Heart left ventricle (tissue), 16 donors: ENCODE data around the gene PSG6. TPM values are rescaled to one million over a fixed set of nuclear protein-coding genes. Genes with fewer than 3 reads are reported as not detected.
A peak's percentile ranks its signal among the peaks of the same experiment; 100 is the strongest.
"Not testable (repeated sequence)": the region's sequence is repeated elsewhere in the genome, so short reads cannot be mapped to it uniquely, and the experiment has no call there.

Experiments
- ATAC-seq, 4 donors: fragments of 200-7000 bp; cut with Tn5 transposase; one replicate each; pipeline ENCODE4 v1.9.1; 2020 to 2022; ENCODE audit warnings: moderate library complexity in 4 of 4, mild to moderate bottlenecking in 3 of 4, moderate number of reproducible peaks in 1 of 4
- DNase-seq, 5 donors: peaks; one replicate each; pipeline ENCODE4 v3.0.0-alpha.2; 2020
- H3K27ac ChIP-seq, 12 donors: fragments of 200-600 bp; sonication (generic) in 4 of 12; one replicate each; pipeline versions ENCODE4 v1.5.0 to v1.8.0; 2016 to 2022; ENCODE audit warnings: mild to moderate bottlenecking in 2 of 12
- H3K27me3 ChIP-seq, 9 donors: fragments of 200-600 bp; sonication (generic) in 2 of 9; one replicate each; pipeline versions ENCODE4 v1.5.1 to v1.8.0; 2016 to 2022; ENCODE audit warnings: mild to moderate bottlenecking in 3 of 9
- H3K36me3 ChIP-seq, 9 donors: fragments of 200-600 bp; sonication (generic) in 2 of 9; one replicate each; pipeline versions ENCODE4 v1.5.0 to v1.8.0; 2018 to 2022; ENCODE audit warnings: mild to moderate bottlenecking in 2 of 9
- H3K4me1 ChIP-seq, 12 donors: fragments of 200-600 bp; sonication (generic) in 4 of 12; one replicate each; pipeline versions ENCODE4 v1.5.0 to v1.8.0; 2016 to 2022; ENCODE audit warnings: mild to moderate bottlenecking in 3 of 12
- H3K4me3 ChIP-seq, 12 donors: fragments of 200-600 bp; sonication (generic) in 4 of 12; one replicate each; pipeline versions ENCODE4 v1.5.0 to v1.8.0; 2017 to 2022; ENCODE audit warnings: mild to moderate bottlenecking in 9 of 12, moderate library complexity in 4 of 12
- H3K9me3 ChIP-seq, 12 donors: fragments of 200-600 bp; sonication (generic) in 4 of 12; one replicate each; pipeline versions ENCODE4 v1.5.0 to v1.8.0; 2016 to 2022; ENCODE audit warnings: mild to moderate bottlenecking in 1 of 12
- POLR2A ChIP-seq, 2 donors: fragments of 450-650 bp; IDR thresholded peaks; one replicate each; pipeline ENCODE4 v1.6.1; 2017; ENCODE audit warnings: antibody characterized with exemption in 2 of 2, mild to moderate bottlenecking in 2 of 2, moderate library complexity in 2 of 2
- WGBS, 4 donors: extraction: QIAGEN DNeasy Blood & Tissue Kit in 2 of 4; methylation state at CpG; one replicate each; pipeline versions ENCODE4 v1.1.5 to v1.1.7; 2013 to 2018; 5-methylcytosine and 5-hydroxymethylcytosine counted together
- intact Hi-C, 10 donors: fragments of 100-400 bp; cut with DNase I; formaldehyde crosslinking; loops; one replicate each; pipeline versions ENCODE4 v1.11.1 to v1.14.2; 2022
- polyA plus RNA-seq, 2 donors: library from polyadenylated mRNA; stranded (reverse); fragments of 200-250 nt; gene quantifications; one replicate each; pipeline ENCODE4 v1.2.3, GENCODE V29; 2013
- total RNA-seq, 9 donors: library from RNA; depleted of rRNA in 2 of 9; stranded (reverse); fragments of >200 nt in 2 of 9; fragmentation: NEBNext Ultra II Directional in 3 of 9; extraction: Animal tissue kit (Norgen Biotek cat#: 25700) in 3 of 9; gene quantifications; one replicate each; pipeline versions ENCODE4 v1.1.0 to v1.2.4, GENCODE V29; 2016 to 2023
- TF ChIP-seq, protein P1 (sequence below), 12 donors: fragments of 200-600 bp; sonication (generic) in 4 of 12; IDR thresholded peaks; one replicate each; pipeline versions ENCODE4 v1.5.0 to v1.8.0; 2018 to 2022; ENCODE audit warnings: antibody characterized with exemption in 12 of 12, mild to moderate bottlenecking in 5 of 12
- donor health status: ischemic (EF 13 %, LVEDD 7.1; RV severe dilation, severe dysfunction).
- donor health status: healthy with polysubstance abuse.
- donor health status: DM: no; HTN: yes; CAD: no.
- donor health status: DM: no; HTN: no; CAD: no.
- donor health status: ischemic (EF 25% LVEDD 6.9; RV normal size, moderate dysfunction).
- donor health status: ischemic (EF 25% LVEDD 5.7; RV mildly dilated, moderate dysfunction).
- donor health status: healthy.
- donor health status: DM: yes; HTN: yes; CAD: no.
- donor health status: ischemic (EF 35%, LVEDD 5.7; RV mildly dilated, moderate dysfunction).
- donor health status: nonischemic (EF 11% LVEDD 7.7; RV severe dilation, severe dysfunction).
- donor health status: DM: yes; HTN: yes; CAD: no.
- donor health status: PGD.
- donor health status: ischemic (EF 29% LVEDD 5.4; RV normal size, mild dysfunction).
- donor health status: nonischemic (EF 23%, LVEDD 6.1; RV moderate dilation, normal function).

PSG6 gene
- total and polyA plus RNA-seq, 11 donors, result not detected

DNA sequence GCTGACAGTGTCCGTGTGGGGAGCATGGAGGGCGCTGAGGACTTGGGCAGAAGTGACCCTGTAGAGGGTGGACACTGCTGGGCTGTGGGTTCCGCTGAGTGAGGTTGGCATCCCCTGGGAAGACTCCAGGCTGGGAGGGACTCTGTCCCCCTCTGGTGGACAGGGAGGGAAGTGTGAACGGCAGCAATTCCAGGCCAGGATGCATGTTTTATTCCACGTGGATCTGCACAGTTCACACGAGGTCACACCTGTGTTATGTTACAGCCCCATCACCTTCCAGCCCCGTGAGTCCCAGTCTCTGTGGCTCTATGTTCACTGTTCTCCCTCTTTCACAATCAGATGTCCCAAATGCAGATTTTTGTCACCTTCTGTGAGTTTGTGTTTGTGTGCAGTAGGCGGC lies 36.4 kb downstream of the PSG6 start:
- intact Hi-C loops, result loop anchor here in 2 of 10 donors (10.0 kb wide), 1 partner anchor 86 kb away; no protein-coding TSS in a partner anchor
- WGBS, 4 donors, result 57 to 64% (median 62%) methylated on average over 8 of the region's 8 CpGs
- not testable (repeated sequence) for DNase-seq

DNA sequence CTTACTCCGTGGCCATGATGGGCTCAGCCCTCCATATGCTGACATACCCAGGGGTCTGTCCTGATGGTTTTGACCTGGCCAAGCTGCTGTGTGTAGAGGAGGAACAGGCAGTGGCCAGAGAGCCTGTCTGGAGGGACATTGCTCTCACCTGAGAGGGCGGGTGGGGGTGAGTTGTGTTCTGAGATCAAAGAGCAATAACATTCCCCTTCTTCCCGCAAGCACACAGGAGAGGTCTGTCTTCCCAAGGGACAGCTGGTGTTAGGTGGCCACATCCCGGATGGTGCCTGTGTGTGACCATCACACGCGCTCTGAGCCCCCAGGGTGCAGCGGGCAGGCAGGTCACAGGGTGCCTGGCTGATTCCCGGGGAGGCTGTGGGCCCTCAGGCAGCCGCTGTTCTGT lies 37.1 kb downstream of the PSG6 start:
- not testable (repeated sequence) for H3K9me3 ChIP-seq
- WGBS, 4 donors, result 78 to 98% (median 84%) methylated on average over 7 to 9 of the region's 9 CpGs
- intact Hi-C loops, result loop anchor here in 2 of 10 donors (10.0 kb wide), 1 partner anchor 86 kb away; no protein-coding TSS in a partner anchor

More for the DNA sequence above, 36.4 kb downstream of the PSG6 start:
- ATAC-seq, H3K36me3 ChIP-seq, H3K4me1 ChIP-seq, H3K9me3 ChIP-seq, H3K27ac ChIP-seq, H3K4me3 ChIP-seq: not testable (repeated sequence)
- peaks cover 0 to 28% (median 0%) of the 10 kb centered on the region in 9 donors for H3K27me3 ChIP-seq
- TF ChIP-seq, protein P1, sequence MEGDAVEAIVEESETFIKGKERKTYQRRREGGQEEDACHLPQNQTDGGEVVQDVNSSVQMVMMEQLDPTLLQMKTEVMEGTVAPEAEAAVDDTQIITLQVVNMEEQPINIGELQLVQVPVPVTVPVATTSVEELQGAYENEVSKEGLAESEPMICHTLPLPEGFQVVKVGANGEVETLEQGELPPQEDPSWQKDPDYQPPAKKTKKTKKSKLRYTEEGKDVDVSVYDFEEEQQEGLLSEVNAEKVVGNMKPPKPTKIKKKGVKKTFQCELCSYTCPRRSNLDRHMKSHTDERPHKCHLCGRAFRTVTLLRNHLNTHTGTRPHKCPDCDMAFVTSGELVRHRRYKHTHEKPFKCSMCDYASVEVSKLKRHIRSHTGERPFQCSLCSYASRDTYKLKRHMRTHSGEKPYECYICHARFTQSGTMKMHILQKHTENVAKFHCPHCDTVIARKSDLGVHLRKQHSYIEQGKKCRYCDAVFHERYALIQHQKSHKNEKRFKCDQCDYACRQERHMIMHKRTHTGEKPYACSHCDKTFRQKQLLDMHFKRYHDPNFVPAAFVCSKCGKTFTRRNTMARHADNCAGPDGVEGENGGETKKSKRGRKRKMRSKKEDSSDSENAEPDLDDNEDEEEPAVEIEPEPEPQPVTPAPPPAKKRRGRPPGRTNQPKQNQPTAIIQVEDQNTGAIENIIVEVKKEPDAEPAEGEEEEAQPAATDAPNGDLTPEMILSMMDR (IDR thresholded peaks at IDR 0.05), result peak in 6 of 12 donors; percentile 8 to 29 (median 16)

DNA sequence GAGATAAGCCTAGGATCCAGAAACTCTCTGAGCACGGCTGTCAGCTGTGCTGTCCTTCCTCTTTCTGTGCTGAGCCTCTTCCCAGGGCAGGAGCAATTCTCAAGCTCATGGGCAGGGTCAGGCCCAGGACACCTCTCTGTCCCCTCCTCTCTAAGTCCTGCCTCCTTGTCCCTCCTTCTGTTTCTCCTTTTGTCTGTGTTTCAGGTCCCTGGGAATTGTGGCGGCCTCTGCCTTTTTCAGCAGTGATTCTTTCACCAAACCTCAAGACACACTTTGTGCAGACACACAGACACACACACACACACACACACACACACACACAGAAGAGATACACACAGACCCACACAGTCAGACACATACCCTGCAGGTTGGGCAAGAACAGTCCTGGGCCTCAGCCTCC lies 38.1 kb downstream of the PSG6 start, which contains the start of gene PSG1:
Gene PSG1 (minus strand): TSS at position 101 of the 400 bp plus-strand sequence. CDS start 132 bp downstream, outside the sequence.
- intact Hi-C loops, result loop anchor here in 2 of 10 donors (10.0 kb wide), 1 partner anchor 85 kb away; no protein-coding TSS in a partner anchor
- H3K27me3 ChIP-seq, result peaks cover 0 to 18% (median 0%) of the 10 kb centered on the region in 9 donors
- DNase-seq, result no peak
- no peak for ATAC-seq
- H3K4me1 ChIP-seq, result no peaks in the 10 kb centered on the region
- TF ChIP-seq, protein P1 (IDR thresholded peaks at IDR 0.05), result no peak
- no peak for TF ChIP-seq POLR2A (IDR thresholded peaks at IDR 0.05)
- H3K36me3 ChIP-seq, result no peaks in the 10 kb centered on the region
- H3K27ac ChIP-seq, result no peak within 1 kb of the TSS
- no peaks in the 10 kb centered on the region for H3K9me3 ChIP-seq
- 18 to 73% (median 38%) methylated on average over 2 of the region's 2 CpGs for WGBS, 4 donors
- no peak within 1 kb of the TSS for H3K4me3 ChIP-seq

More for the DNA sequence above, 37.1 kb downstream of the PSG6 start:
- H3K36me3 ChIP-seq, H3K27ac ChIP-seq, ATAC-seq, H3K4me1 ChIP-seq, H3K4me3 ChIP-seq, DNase-seq: not testable (repeated sequence)
- peaks cover 0 to 26% (median 0%) of the 10 kb centered on the region in 9 donors for H3K27me3 ChIP-seq

DNA sequence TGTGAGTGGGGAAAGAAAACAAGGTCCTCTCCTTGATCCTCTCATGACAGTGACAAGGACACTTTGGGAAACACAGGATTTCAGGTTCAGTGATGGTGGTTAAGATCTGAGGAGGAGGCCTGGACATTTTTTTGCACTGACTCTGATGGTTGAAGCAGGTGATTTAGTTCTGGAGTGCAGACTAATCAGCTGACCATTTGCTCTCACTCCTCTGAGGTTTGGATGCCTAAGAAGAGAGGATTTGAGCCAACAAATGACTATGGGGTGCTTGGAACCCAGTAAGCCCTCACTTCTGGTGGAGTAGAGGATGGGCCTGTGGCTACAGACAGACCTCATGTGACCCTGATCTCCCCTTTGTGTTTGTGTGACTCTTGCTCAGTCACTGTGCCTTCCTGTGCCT lies 41.1 kb downstream of the PSG6 start:
- H3K27me3 ChIP-seq, ATAC-seq, H3K4me1 ChIP-seq, H3K36me3 ChIP-seq, H3K9me3 ChIP-seq, H3K27ac ChIP-seq, DNase-seq, H3K4me3 ChIP-seq, intact Hi-C loops: not testable (repeated sequence)

DNA sequence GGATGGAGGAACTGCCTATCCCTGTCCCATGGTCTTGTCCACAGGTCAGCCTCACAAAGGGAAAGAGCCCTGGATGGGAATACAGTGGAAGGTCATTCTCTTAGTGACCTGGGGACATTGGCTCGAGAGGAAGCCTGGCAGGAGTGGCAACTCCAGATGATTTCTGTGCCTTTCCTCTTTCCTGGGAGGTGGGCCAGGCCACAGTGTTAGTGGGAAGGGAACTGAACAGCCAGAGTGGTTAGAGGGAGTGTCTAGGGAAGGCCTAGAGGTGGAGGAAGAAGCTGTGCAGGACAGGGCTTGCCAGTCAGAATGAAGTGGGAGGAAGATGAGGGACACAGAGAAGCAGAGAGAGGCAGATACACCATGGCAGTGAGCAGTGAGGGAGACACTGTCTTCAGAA lies 41.8 kb downstream of the PSG6 start:
- DNase-seq, H3K27me3 ChIP-seq, ATAC-seq, H3K4me1 ChIP-seq, H3K9me3 ChIP-seq, H3K4me3 ChIP-seq, intact Hi-C loops, H3K36me3 ChIP-seq, H3K27ac ChIP-seq: not testable (repeated sequence)
- WGBS, 4 donors, result 30 to 49% (median 33%) methylated on average over 1 of the region's 1 CpG

DNA sequence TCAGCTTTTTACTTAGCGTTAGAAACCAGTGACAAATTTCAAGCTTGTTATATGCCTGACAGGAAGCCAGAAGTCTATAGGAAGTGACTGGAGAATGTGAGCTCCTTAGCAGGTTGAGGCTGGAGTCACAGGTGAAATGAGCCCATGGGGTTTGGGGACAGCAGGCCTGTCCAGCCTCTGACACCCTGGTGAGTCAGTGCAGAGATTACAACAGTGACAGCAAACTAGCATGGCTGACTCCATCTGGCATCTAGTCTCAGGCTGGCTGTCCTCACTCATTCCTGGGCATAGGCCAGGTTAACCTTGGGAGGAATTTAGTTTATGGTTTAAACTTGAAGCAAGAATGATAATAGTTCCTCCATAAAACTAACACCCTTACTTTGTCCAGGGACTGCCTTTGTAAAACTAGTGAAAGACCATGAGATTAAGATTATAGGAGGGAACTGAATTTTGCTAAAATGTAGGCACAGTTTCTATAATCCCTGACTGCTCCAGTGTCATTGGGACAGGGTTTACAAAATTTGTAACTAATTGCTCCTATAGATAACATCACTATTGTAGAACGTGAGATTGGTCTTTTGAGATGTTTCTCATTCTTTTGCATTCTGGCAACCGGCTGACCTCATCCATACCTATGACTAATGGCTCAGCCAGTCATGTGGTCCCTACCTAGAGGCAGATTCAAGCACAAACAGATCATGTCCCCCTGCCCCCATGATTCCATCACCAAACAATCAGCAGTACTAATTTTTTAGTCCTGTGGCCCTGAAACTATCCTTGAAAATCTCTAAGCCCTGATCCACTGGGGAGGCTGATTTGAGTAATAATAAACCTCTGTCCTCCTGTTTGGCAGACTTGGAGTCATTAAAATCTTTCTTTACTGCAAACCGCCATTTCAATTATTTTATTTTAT lies 42.5 kb downstream of the PSG6 start:
- DNase-seq, H3K27me3 ChIP-seq, intact Hi-C loops, H3K4me3 ChIP-seq, H3K9me3 ChIP-seq, H3K36me3 ChIP-seq, ATAC-seq, H3K27ac ChIP-seq, H3K4me1 ChIP-seq: not testable (repeated sequence)
- WGBS, 4 donors, result 66 to 74% (median 70%) methylated on average over 4 of the region's 4 CpGs

DNA sequence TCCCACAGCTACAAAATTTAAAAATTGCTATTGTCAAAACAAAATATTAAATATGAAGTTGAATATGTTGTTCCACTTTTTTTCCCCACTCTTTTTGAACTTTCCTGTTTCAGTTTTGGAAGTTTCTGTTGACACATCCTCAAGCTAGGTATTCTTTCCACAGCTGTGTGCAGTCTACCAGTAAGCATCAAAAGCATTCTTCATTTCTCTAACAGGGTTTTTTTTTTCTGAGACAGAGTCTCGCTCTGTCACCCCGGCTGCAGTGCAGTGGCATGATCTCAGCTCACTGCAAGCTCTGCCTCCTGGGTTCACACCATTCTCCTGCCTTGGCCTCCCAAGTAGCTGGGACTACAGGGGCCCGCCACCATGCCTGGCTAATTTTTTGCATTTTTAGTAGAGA lies 43.6 kb downstream of the PSG6 start:
- H3K36me3 ChIP-seq, DNase-seq, intact Hi-C loops, ATAC-seq, H3K27ac ChIP-seq, H3K9me3 ChIP-seq, H3K4me1 ChIP-seq, H3K4me3 ChIP-seq, H3K27me3 ChIP-seq: not testable (repeated sequence)
- 69 to 80% (median 78%) methylated on average over 3 of the region's 3 CpGs for WGBS, 4 donors
